NCI-H748 (cell line): ENCODE results near the gene PLEKHS1.
"Not testable (repeated sequence)": the region's sequence is repeated elsewhere in the genome, so short reads cannot be mapped to it uniquely, and the experiment has no call there.

Experiments used
- DNase-seq: peaks from one replicate; lab custom pipeline; 2025; ENCODE audit not compliant: unreplicated experiment; lab: John Stamatoyannopoulos, UW

Gene PLEKHS1

DNA sequence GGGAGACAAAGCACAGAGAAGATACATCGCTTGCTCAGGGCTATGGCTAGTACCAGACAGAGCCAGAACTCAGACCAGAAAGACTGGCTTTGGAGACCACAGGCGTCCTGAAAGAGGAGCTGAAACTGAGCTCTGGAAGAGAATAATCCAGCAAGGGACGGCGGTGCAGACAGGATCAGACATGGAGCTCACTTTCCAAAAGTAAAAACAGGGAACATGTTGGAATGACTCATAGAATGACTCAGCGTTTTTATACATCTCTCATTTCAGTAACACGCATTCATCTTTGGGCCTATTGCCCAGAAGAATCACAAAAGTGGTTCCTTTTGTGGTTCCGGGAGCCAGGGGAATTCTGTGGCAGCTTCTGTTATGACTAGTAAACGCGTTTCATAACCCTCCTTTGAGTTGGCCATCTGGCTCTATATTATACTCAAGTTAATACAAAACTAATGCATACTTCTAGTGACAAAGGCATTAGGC is 37.2 kb downstream of the PLEKHS1 start:
- DNase-seq, result no peak

DNA sequence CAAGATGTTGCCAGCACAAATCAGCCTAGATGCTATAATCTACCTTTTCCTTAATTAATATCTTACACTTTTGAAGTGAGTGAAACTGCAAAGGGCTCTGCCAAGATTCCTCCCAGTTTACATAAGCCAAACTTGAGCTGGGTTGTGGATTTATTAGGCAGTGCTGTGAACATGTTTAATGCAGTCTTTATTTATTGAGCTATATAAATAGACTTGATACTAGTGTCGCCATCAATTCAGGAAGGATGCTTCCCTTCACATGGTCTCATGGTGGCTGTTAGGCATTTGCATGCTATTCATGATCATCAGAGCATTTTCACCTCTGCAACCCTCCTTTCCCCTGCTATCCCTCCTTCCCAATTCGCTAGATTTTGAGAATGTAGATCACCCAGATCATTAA is 40.2 kb downstream of the PLEKHS1 start:
- no peak for DNase-seq

DNA sequence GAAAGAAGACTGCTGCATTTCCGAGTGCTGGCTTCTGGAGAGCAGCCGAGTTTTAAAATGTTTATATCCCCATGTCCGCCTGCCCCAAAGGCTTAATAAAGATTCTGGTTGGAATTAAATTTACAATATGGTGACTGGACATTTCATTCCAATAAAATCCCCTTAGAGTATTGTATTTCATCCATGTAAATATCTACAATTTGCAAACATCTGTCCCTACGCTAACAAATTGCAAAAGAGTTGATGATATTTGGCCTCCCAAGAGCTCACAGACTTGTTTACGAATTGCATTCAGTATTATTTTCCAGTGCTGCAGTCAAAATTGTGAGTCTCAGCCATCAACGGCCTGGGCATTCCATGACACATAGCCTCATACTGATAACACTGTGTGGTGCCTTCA is 50.1 kb downstream of the PLEKHS1 start:
- DNase-seq, result no peak

GRCh38 chr10:113802997-113803396 is 51.5 kb downstream of the PLEKHS1 start:
- no peak for DNase-seq

GRCh38 chr10:113806503-113806902 is 55.0 kb downstream of the PLEKHS1 start:
- no peak for DNase-seq

DNA sequence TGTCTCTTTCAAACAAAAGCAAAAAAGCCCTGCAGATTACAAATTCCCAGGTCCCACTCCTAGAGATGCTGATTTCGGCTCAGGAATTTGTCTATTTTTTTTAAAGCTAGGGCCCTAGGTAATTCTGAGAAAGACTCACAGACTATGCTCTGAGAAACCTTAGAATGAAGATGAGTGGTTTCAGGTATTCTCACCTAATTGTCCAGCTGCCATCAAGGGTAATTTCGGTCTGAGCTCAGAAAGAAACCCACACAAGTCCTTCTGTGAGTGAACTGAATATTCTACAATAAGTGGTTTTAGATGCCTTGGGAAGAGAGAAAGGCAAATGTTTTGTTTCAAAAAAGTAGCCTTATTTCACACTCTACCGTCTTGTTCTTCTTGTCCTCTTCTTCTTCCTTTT is 56.7 kb downstream of the PLEKHS1 start:
- DNase-seq, result no peak

GRCh38 chr10:113814700-113815099 is 63.2 kb downstream of the PLEKHS1 start:
- not testable (repeated sequence) for DNase-seq

DNA sequence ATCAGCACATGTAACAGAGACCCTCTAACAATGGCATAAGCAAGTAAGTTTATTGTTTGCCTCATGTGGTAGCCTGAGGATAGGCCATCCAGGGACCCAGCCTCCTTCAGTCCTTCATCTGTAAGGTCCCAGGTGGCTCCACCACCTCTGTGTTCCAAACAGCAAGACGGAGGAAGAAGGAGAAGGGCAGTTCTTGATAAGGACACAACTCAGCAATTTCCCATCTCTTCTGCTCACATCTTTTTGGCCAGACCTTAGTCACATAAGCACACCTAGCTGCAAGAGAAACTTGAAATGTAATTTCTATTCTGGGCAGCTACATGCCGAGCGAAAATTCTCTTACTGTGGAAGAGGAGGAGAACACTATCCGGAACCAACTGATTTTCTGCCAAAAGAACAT is 68.5 kb downstream of the PLEKHS1 start:
- DNase-seq, result no peak

DNA sequence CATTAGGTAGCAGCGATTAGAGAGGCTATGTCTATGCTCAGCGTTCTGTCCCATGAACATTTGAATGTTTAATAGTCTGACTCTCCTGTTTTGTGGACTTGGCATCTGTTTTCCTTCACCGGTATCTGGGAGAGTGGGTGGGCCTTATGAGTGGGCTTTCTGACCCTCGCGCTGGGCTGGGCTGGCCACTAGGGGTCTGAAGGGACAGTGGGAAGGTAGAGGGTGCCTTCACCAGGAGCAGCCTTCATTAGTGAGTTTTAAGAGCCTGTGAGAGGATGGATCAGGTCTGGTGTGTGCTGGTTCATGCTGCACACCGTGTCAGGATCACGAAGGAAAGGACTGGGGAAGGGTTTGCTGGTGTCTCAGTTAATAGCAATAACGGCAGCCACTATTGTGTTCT is 69.0 kb downstream of the PLEKHS1 start:
- DNase-seq, result no peak

GRCh38 chr10:113821306-113821705 is 69.8 kb downstream of the PLEKHS1 start:
- not testable (repeated sequence) for DNase-seq

GRCh38 chr10:113822174-113822573 is 70.7 kb downstream of the PLEKHS1 start:
- no peak for DNase-seq

DNA sequence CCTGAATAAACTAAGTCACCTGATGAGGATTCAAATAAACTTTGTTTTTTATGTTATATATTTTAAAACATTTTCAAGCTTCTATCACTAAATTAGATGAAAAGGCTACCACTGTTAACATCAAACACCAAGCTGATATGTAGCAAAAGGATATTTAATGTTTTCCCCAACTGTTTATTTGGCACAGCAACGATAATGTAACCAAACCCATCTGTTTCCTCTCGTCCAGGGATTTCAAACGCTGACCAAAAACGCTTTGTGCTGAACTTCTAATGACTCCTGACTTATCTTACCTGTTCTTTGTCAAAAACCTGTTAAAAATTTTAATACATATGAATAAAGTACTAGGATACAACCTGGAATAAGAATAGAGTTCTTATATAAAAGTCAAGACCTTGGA is 71.9 kb downstream of the PLEKHS1 start:
- no peak for DNase-seq

GRCh38 chr10:113825791-113826190 is 74.3 kb downstream of the PLEKHS1 start:
- no peak for DNase-seq

DNA sequence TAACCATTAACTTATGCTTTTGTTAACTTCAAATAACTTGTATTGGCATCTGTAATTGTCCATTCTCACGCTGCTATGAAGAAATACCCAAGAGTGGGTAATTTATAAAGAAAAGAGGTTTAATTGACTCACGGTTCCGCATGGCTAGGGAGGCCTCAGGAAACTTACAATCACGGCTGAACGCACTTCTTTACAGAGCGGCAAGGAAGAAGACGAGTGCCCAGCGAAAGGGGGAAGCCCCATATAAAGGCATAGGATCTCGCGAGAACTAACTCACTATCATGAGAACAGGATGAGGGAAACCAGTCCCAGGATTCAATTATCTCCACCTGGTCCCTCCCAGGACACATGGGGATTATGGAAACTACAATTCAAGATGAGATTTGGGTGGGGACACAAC is 77.1 kb downstream of the PLEKHS1 start:
- not testable (repeated sequence) for DNase-seq
